ENCODE measurements around the gene SAMD9L. TPM values are rescaled to one million over a fixed set of nuclear protein-coding genes. Genes with fewer than 3 reads are reported as not detected.
"Not testable (repeated sequence)": the region's sequence is repeated elsewhere in the genome, so short reads cannot be mapped to it uniquely, and the experiment has no call there.

SAMD9L gene
- total RNA-seq, 1 donor from 2014 or later: not detected

DNA sequence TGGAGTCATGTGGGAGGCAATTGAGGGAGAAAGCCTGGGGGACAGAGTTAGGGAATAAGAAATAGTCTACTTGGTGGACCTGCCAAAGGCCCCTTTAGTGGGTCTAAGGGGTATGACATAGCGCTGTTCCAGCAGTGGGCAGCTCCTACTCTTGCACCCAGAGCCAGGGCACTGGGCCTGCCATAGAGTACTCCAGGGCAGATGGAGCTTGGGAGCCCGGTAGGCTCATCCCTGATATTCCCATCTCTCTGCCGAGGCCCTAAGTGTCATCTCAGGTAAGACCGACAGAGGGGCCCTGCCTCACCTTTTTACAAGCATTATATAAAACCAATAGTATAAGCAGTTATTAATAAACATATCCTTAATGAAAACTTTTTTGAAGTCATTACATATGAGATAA lies 9.6 kb downstream of the SAMD9L start:
- Histone ChIP-seq H2AFZ (replicated peaks) (no peak overlapping the region), H3K36me3 (no peaks in the 10 kb centered on the region), H3K4me1 (no peaks in the 10 kb centered on the region), H3K4me3 (no peak overlapping the region), H3K79me2 (ENCODE audit: low read depth) (no peaks in the 10 kb centered on the region), H3K27ac (no peak overlapping the region), H3K27me3 (peaks cover 18% of the 10 kb centered on the region), H3K9ac (no peak overlapping the region), H3F3A (ENCODE audit: low read depth) (no peaks in the 10 kb centered on the region), H3K9me3 (ENCODE audit: low read depth) (no peaks in the 10 kb centered on the region), H3K4me2 (no peak overlapping the region), H4K20me1 (ENCODE audit: low read depth) (no peaks in the 10 kb centered on the region)
- TF ChIP-seq, protein P1, sequence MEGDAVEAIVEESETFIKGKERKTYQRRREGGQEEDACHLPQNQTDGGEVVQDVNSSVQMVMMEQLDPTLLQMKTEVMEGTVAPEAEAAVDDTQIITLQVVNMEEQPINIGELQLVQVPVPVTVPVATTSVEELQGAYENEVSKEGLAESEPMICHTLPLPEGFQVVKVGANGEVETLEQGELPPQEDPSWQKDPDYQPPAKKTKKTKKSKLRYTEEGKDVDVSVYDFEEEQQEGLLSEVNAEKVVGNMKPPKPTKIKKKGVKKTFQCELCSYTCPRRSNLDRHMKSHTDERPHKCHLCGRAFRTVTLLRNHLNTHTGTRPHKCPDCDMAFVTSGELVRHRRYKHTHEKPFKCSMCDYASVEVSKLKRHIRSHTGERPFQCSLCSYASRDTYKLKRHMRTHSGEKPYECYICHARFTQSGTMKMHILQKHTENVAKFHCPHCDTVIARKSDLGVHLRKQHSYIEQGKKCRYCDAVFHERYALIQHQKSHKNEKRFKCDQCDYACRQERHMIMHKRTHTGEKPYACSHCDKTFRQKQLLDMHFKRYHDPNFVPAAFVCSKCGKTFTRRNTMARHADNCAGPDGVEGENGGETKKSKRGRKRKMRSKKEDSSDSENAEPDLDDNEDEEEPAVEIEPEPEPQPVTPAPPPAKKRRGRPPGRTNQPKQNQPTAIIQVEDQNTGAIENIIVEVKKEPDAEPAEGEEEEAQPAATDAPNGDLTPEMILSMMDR (IDR thresholded peaks at IDR 0.05): no peak
- TF ChIP-seq EZH2phosphoT487 (IDR thresholded peaks at IDR 0.05) (no peak), EZH2 (IDR thresholded peaks at IDR 0.05) (no peak)
- Mint-ChIP-seq H3K27me3 (ENCODE audit: insufficient read depth, low read depth) (no peaks in the 10 kb centered on the region), H3K36me3 (no peaks in the 10 kb centered on the region), H3K9me3 (no peaks in the 10 kb centered on the region), H3K4me3 (no peak overlapping the region), H3K27ac (no peak overlapping the region), H3K4me1 (no peaks in the 10 kb centered on the region)
- DNase-seq (ENCODE audit: low spot score): no peak

DNA sequence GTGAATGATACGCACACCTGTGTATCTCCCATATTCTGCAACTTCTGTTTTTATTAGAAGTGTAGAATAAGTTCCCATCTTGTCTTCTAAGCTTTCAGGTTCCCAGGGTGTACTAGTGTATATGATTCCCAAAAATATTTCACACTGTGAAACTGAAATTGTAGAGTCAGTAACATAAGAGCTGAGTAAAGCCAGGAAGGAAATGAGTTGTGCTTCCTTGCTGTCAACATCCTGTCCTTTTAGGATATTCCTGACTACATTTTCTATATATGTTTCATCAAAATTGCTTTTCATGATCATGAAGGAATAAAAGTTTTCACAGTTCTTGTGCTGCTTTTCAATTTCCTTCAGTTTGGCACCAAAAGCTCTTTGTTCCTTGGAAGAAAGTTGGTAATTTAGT lies 15.2 kb downstream of the SAMD9L start:
- no peaks in the 10 kb centered on the region for H3K79me2 ChIP-seq (ENCODE audit: low read depth)
- no peak overlapping the region for H3K4me3 Mint-ChIP-seq
- no peaks in the 10 kb centered on the region for H3K36me3 Mint-ChIP-seq
- TF ChIP-seq EZH2phosphoT487 (IDR thresholded peaks at IDR 0.05) (no peak), EZH2 (IDR thresholded peaks at IDR 0.05) (no peak)
- TF ChIP-seq, protein P1 (IDR thresholded peaks at IDR 0.05): no peak
- no peak overlapping the region for H3K4me2 ChIP-seq
- H3K4me1 ChIP-seq: no peaks in the 10 kb centered on the region
- DNase-seq (ENCODE audit: low spot score): no peak
- H3F3A ChIP-seq (ENCODE audit: low read depth): no peaks in the 10 kb centered on the region
- peaks cover 4% of the 10 kb centered on the region for H3K9me3 Mint-ChIP-seq
- no peaks in the 10 kb centered on the region for H3K27me3 Mint-ChIP-seq (ENCODE audit: insufficient read depth, low read depth)
- H3K27ac Mint-ChIP-seq: no peak overlapping the region
- no peak overlapping the region for H3K4me3 ChIP-seq
- no peak overlapping the region for H3K27ac ChIP-seq
- no peak overlapping the region for H3K9ac ChIP-seq
- no peaks in the 10 kb centered on the region for H3K4me1 Mint-ChIP-seq
- no peak overlapping the region for H2AFZ ChIP-seq (replicated peaks)
- H3K27me3 ChIP-seq: peaks cover 45% of the 10 kb centered on the region
- H4K20me1 ChIP-seq (ENCODE audit: low read depth): no peaks in the 10 kb centered on the region
- no peaks in the 10 kb centered on the region for H3K9me3 ChIP-seq (ENCODE audit: low read depth)
- H3K36me3 ChIP-seq: no peaks in the 10 kb centered on the region

DNA sequence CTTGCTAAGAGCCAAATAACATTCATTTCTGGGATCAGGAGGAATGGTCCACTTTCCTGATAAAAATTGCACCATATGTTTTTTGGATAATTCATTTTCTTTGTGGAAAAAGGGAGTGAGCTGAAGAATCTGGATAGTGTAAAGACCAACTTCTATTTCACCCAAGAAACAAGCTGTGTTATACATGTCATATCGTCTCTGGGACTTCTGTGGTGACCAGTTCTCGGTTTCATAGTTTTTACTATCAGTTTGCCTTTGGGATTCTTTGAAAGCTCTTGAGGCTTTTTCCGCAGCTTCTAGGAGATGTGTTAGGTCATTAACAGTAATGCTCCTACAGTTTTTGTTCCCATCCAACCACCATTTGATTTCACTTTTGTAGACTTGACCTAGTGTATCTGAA lies 16.0 kb downstream of the SAMD9L start:
- no peak overlapping the region for H3K4me3 ChIP-seq
- H3K36me3 ChIP-seq: no peaks in the 10 kb centered on the region
- H3K27ac ChIP-seq: no peak overlapping the region
- H3K27me3 ChIP-seq: peaks cover 45% of the 10 kb centered on the region
- H4K20me1 ChIP-seq (ENCODE audit: low read depth): no peaks in the 10 kb centered on the region
- no peak overlapping the region for H3K4me2 ChIP-seq
- no peak for DNase-seq (ENCODE audit: low spot score)
- H3K79me2 ChIP-seq (ENCODE audit: low read depth): no peaks in the 10 kb centered on the region
- Mint-ChIP-seq H3K4me3 (no peak overlapping the region), H3K27ac (no peak overlapping the region), H3K9me3 (peaks cover 4% of the 10 kb centered on the region), H3K27me3 (ENCODE audit: insufficient read depth, low read depth) (no peaks in the 10 kb centered on the region), H3K4me1 (no peaks in the 10 kb centered on the region), H3K36me3 (no peaks in the 10 kb centered on the region)
- no peak overlapping the region for H2AFZ ChIP-seq (replicated peaks)
- no peaks in the 10 kb centered on the region for H3K4me1 ChIP-seq
- TF ChIP-seq, protein P1 (IDR thresholded peaks at IDR 0.05): no peak
- TF ChIP-seq EZH2phosphoT487 (IDR thresholded peaks at IDR 0.05): no peak
- TF ChIP-seq EZH2 (IDR thresholded peaks at IDR 0.05): no peak
- no peak overlapping the region for H3K9ac ChIP-seq
- H3K9me3 ChIP-seq (ENCODE audit: low read depth): peaks cover 3% of the 10 kb centered on the region
- H3F3A ChIP-seq (ENCODE audit: low read depth): no peaks in the 10 kb centered on the region

DNA sequence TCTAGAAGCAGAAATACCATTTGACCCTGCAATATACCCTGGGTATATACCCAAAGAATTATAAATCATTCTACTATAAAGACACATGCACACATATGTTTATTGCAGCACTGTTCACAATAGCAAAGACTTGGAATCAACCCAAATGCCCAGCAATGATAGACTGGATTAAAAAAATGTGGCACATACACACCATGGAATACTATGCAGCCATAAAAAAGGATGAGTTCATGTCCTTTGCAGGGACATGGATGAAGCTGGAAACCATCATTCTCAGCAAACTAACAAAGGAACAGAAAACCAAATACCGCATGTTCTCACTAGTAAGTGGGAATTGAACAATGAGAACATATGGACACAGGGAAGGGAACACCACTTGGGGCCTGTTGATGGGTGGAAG lies 21.2 kb downstream of the SAMD9L start:
- not testable (repeated sequence) for H3K4me3 Mint-ChIP-seq; H3K36me3 ChIP-seq; H3K79me2 ChIP-seq (ENCODE audit: low read depth); H3K4me1 Mint-ChIP-seq; H3K27ac Mint-ChIP-seq; H3K9ac ChIP-seq; H3F3A ChIP-seq (ENCODE audit: low read depth); H3K4me3 ChIP-seq; DNase-seq (ENCODE audit: low spot score); H3K4me1 ChIP-seq; H4K20me1 ChIP-seq (ENCODE audit: low read depth); H3K9me3 ChIP-seq (ENCODE audit: low read depth); H3K36me3 Mint-ChIP-seq; H3K4me2 ChIP-seq; H3K9me3 Mint-ChIP-seq; H3K27ac ChIP-seq; H3K27me3 Mint-ChIP-seq (ENCODE audit: insufficient read depth, low read depth); H2AFZ ChIP-seq (replicated peaks)
- H3K27me3 ChIP-seq: peaks cover 12% of the 10 kb centered on the region

DNA sequence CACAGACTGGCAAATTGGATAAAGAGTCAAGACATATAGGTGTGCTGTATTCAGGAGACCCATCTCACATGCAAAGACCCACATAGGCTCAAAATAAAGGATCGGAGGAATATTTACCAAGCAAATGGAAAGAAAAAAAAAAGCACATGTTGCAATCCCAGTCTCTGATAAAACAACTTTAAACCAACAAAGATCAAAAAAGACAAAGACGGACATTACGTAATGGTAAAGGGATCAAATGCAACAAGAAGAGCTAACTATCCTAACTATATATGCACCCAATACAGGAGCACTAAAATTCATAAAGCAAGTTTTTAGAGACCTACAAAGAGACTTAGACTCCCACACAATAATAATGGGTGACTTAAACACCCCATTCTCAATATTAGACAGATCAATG lies 24.7 kb downstream of the SAMD9L start:
- H3K9me3 Mint-ChIP-seq: peaks cover 13% of the 10 kb centered on the region
- not testable (repeated sequence) for H3K27me3 ChIP-seq; H3K4me1 Mint-ChIP-seq; H3K4me3 Mint-ChIP-seq; DNase-seq (ENCODE audit: low spot score); H3K9me3 ChIP-seq (ENCODE audit: low read depth); H3K4me1 ChIP-seq; H3K27me3 Mint-ChIP-seq (ENCODE audit: insufficient read depth, low read depth); H4K20me1 ChIP-seq (ENCODE audit: low read depth); H3K79me2 ChIP-seq (ENCODE audit: low read depth); H3K27ac ChIP-seq; H3K27ac Mint-ChIP-seq; H3K36me3 Mint-ChIP-seq; H3K4me3 ChIP-seq; H3K36me3 ChIP-seq; H3K9ac ChIP-seq; H3F3A ChIP-seq (ENCODE audit: low read depth); H3K4me2 ChIP-seq; H2AFZ ChIP-seq (replicated peaks)

All from neural progenitor cell (in vitro differentiated cells).